Stimulated activated CD4-positive, alpha-beta T cell treated with anti-CD3 and anti-CD28 coated beads, Interleukin-4, amount 100 ng/mL, for 4 hours (primary cell): ENCODE measurements around the gene SPTB.
"Not testable (repeated sequence)": the region's sequence is repeated elsewhere in the genome, so short reads cannot be mapped to it uniquely, and the experiment has no call there.

Experiments
- DNase-seq, 2 experiments: peaks; one replicate each; pipeline ENCODE4 v3.0.0-alpha.2; 2020

SPTB gene

GRCh38 chr14:64879635-64880220 lies at the start of gene SPTB:
SPTB (minus strand) TSS chr14:64879907; CDS start chr14:64823094, 56,813 bp downstream.
- DNase-seq = peak; percentile 65 to 81

GRCh38 chr14:64929014-64929359 lies 49.3 kb upstream of the SPTB start:
- DNase-seq = no peak

GRCh38 chr14:64928239-64929013 lies 48.7 kb upstream of the SPTB start:
- DNase-seq = no peak

- DNase-seq = no peak
Measured at GRCh38 chr14:64927031-64927430, 47.3 kb upstream of the SPTB start.

GRCh38 chr14:64926398-64926995 lies 46.8 kb upstream of the SPTB start:
- DNase-seq = no peak

GRCh38 chr14:64923015-64923414 lies 43.3 kb upstream of the SPTB start:
- DNase-seq = no peak

- no peak for DNase-seq
Measured at GRCh38 chr14:64920465-64920864, 40.8 kb upstream of the SPTB start.

- DNase-seq = no peak
Measured at GRCh38 chr14:64919618-64920017, 39.9 kb upstream of the SPTB start.

GRCh38 chr14:64919215-64919614 lies 39.5 kb upstream of the SPTB start:
- DNase-seq = no peak

- DNase-seq = no peak
Measured at GRCh38 chr14:64918216-64918615, 38.5 kb upstream of the SPTB start.

- no peak for DNase-seq
Measured at GRCh38 chr14:64915797-64916196, 36.1 kb upstream of the SPTB start.

- no peak for DNase-seq
Measured at GRCh38 chr14:64915029-64915424, 35.3 kb upstream of the SPTB start.

GRCh38 chr14:64914237-64915028 lies 34.7 kb upstream of the SPTB start, which contains the start of gene CHURC1:
CHURC1 (plus strand) TSS chr14:64914455; CDS start chr14:64914496, 41 bp downstream.
- peak; percentile 91 to 99 for DNase-seq

- not testable (repeated sequence) for DNase-seq
Measured at GRCh38 chr14:64913477-64913876, 33.8 kb upstream of the SPTB start.

- no peak for DNase-seq
Measured at GRCh38 chr14:64912261-64912660, 32.6 kb upstream of the SPTB start.

GRCh38 chr14:64910847-64911495 lies 31.3 kb upstream of the SPTB start:
- DNase-seq = no peak

- no peak for DNase-seq
Measured at GRCh38 chr14:64906022-64906421, 26.3 kb upstream of the SPTB start.

GRCh38 chr14:64899958-64900357 lies 20.3 kb upstream of the SPTB start:
- no peak for DNase-seq

GRCh38 chr14:64891839-64892375 lies 12.2 kb upstream of the SPTB start:
- peak in 1 of 2 experiments; percentile 14 for DNase-seq

- DNase-seq = no peak
Measured at GRCh38 chr14:64891173-64891838, 11.6 kb upstream of the SPTB start.

- no peak for DNase-seq
Measured at GRCh38 chr14:64889352-64889751, 9.6 kb upstream of the SPTB start.

GRCh38 chr14:64885559-64885958 lies 5.9 kb upstream of the SPTB start:
- DNase-seq = no peak
